ENCODE data around the gene PCDHGA5. TPM values are rescaled to one million over a fixed set of nuclear protein-coding genes. Genes with fewer than 3 reads are reported as not detected.
"Not testable (repeated sequence)": the region's sequence is repeated elsewhere in the genome, so short reads cannot be mapped to it uniquely, and the experiment has no call there.

The PCDHGA5 gene
- 0.15 TPM for polyA plus RNA-seq (2013, experiment 1 of 2)
- 0.17 TPM for polyA plus RNA-seq (2013, experiment 2 of 2)

- no peaks in the 10 kb centered on the region for H3K79me1 ChIP-seq (ENCODE audit: low read length)
- no peaks in the 10 kb centered on the region for H3K36me3 ChIP-seq (ENCODE audit: control insufficient read depth, insufficient read depth, low read length)
- no peak for DNase-seq
- H3K27ac ChIP-seq (ENCODE audit: low read depth, low read length) = no peak within 1 kb of the TSS
- H3K23ac ChIP-seq (ENCODE audit: low read length) = no peak within 1 kb of the TSS
- no peak within 1 kb of the TSS for H3K4ac ChIP-seq (ENCODE audit: low read depth, low read length)
- H3K56ac ChIP-seq (ENCODE audit: low read length) = no peak within 1 kb of the TSS
- no peaks in the 10 kb centered on the region for H3K79me2 ChIP-seq (ENCODE audit: control insufficient read depth, insufficient read depth, low read length)
- H2BK120ac ChIP-seq (ENCODE audit: low read depth, low read length) = no peak within 1 kb of the TSS
- H3K4me3 ChIP-seq (ENCODE audit: low read length) = no peak within 1 kb of the TSS
- no CpG with 5 or more reads among the region's 34 CpGs for WGBS (ENCODE audit: extremely low coverage, insufficient coverage, low lambda C conversion rate)
- no peak within 1 kb of the TSS for H4K5ac ChIP-seq (ENCODE audit: low read length)
- H3K27me3 ChIP-seq (ENCODE audit: insufficient read depth, low read length, poor library complexity) = no peaks in the 10 kb centered on the region
- H2AK5ac ChIP-seq (ENCODE audit: low read length) = no peak within 1 kb of the TSS
- H3K9ac ChIP-seq (ENCODE audit: low read length) = no peak within 1 kb of the TSS
- H4K8ac ChIP-seq (ENCODE audit: low read depth, low read length) = no peak within 1 kb of the TSS
- no peak within 1 kb of the TSS for H2BK5ac ChIP-seq (ENCODE audit: low read length)
- no peaks in the 10 kb centered on the region for H3K4me1 ChIP-seq (ENCODE audit: control insufficient read depth, low read depth, low read length)
- no peak within 1 kb of the TSS for H3K4me2 ChIP-seq (ENCODE audit: low read length)
- no peak within 1 kb of the TSS for H2BK15ac ChIP-seq (replicated peaks; ENCODE audit: low read depth)
- H3K18ac ChIP-seq (ENCODE audit: low read length) = no peak within 1 kb of the TSS
Observed at GRCh38 chr5:141363952-141364660, at the start of gene PCDHGA5. TSS of gene PCDHGA5 (plus strand) at chr5:141364162. CDS start at chr5:141364331, 169 bp downstream.

- H2BK120ac ChIP-seq (ENCODE audit: low read depth, low read length); H2BK15ac ChIP-seq (replicated peaks; ENCODE audit: low read depth); H3K27me3 ChIP-seq (ENCODE audit: insufficient read depth, low read length, poor library complexity); H2AK5ac ChIP-seq (ENCODE audit: low read length); H3K4me1 ChIP-seq (ENCODE audit: control insufficient read depth, low read depth, low read length); H4K8ac ChIP-seq (ENCODE audit: low read depth, low read length); H3K27ac ChIP-seq (ENCODE audit: low read depth, low read length); H2BK5ac ChIP-seq (ENCODE audit: low read length); H3K9ac ChIP-seq (ENCODE audit: low read length); H3K36me3 ChIP-seq (ENCODE audit: control insufficient read depth, insufficient read depth, low read length); H3K79me1 ChIP-seq (ENCODE audit: low read length); H3K56ac ChIP-seq (ENCODE audit: low read length); H3K4me2 ChIP-seq (ENCODE audit: low read length); H3K4ac ChIP-seq (ENCODE audit: low read depth, low read length); H3K4me3 ChIP-seq (ENCODE audit: low read length); H3K23ac ChIP-seq (ENCODE audit: low read length); H4K5ac ChIP-seq (ENCODE audit: low read length); H3K18ac ChIP-seq (ENCODE audit: low read length); DNase-seq: not testable (repeated sequence)
- H3K79me2 ChIP-seq (ENCODE audit: control insufficient read depth, insufficient read depth, low read length) = peaks cover 19% of the 10 kb centered on the region
- WGBS (ENCODE audit: extremely low coverage, insufficient coverage, low lambda C conversion rate) = no CpG with 5 or more reads among the region's 4 CpGs
Observed at GRCh38 chr5:141316963-141317362, 47.0 kb upstream of the PCDHGA5 start.

- Histone ChIP-seq H2BK15ac (replicated peaks; ENCODE audit: low read depth) (no peak overlapping the region), H3K56ac (ENCODE audit: low read length) (no peak overlapping the region), H3K27ac (ENCODE audit: low read depth, low read length) (no peak overlapping the region), H2AK5ac (ENCODE audit: low read length) (no peak overlapping the region), H3K23ac (ENCODE audit: low read length) (no peak overlapping the region), H3K79me2 (ENCODE audit: control insufficient read depth, insufficient read depth, low read length) (peaks cover 19% of the 10 kb centered on the region), H3K27me3 (ENCODE audit: insufficient read depth, low read length, poor library complexity) (no peaks in the 10 kb centered on the region), H3K4me1 (ENCODE audit: control insufficient read depth, low read depth, low read length) (no peaks in the 10 kb centered on the region), H4K5ac (ENCODE audit: low read length) (no peak overlapping the region), H3K4me2 (ENCODE audit: low read length) (peak overlapping the region; percentile 86), H3K79me1 (ENCODE audit: low read length) (peaks cover 10% of the 10 kb centered on the region), H4K8ac (ENCODE audit: low read depth, low read length) (no peak overlapping the region), H3K36me3 (ENCODE audit: control insufficient read depth, insufficient read depth, low read length) (peaks cover 4% of the 10 kb centered on the region), H3K18ac (ENCODE audit: low read length) (no peak overlapping the region), H3K9ac (ENCODE audit: low read length) (no peak overlapping the region), H3K4me3 (ENCODE audit: low read length) (peak overlapping the region; percentile 80), H2BK5ac (ENCODE audit: low read length) (no peak overlapping the region), H3K4ac (ENCODE audit: low read depth, low read length) (no peak overlapping the region), H2BK120ac (ENCODE audit: low read depth, low read length) (no peak overlapping the region)
- no CpG with 5 or more reads among the region's 6 CpGs for WGBS (ENCODE audit: extremely low coverage, insufficient coverage, low lambda C conversion rate)
- DNase-seq = peak; percentile 54
Observed at GRCh38 chr5:141319202-141319601, 44.8 kb upstream of the PCDHGA5 start.

- no peak overlapping the region for H4K8ac ChIP-seq (ENCODE audit: low read depth, low read length)
- no peak overlapping the region for H3K4ac ChIP-seq (ENCODE audit: low read depth, low read length)
- H3K36me3 ChIP-seq (ENCODE audit: control insufficient read depth, insufficient read depth, low read length) = peaks cover 4% of the 10 kb centered on the region
- peak; percentile 3 for DNase-seq
- H2BK5ac ChIP-seq (ENCODE audit: low read length) = no peak overlapping the region
- no peak overlapping the region for H3K27ac ChIP-seq (ENCODE audit: low read depth, low read length)
- H4K5ac ChIP-seq (ENCODE audit: low read length) = no peak overlapping the region
- H3K27me3 ChIP-seq (ENCODE audit: insufficient read depth, low read length, poor library complexity) = no peaks in the 10 kb centered on the region
- peak overlapping the region; percentile 31 for H3K56ac ChIP-seq (ENCODE audit: low read length)
- H3K18ac ChIP-seq (ENCODE audit: low read length) = no peak overlapping the region
- no CpG with 5 or more reads among the region's 5 CpGs for WGBS (ENCODE audit: extremely low coverage, insufficient coverage, low lambda C conversion rate)
- no peak overlapping the region for H2BK15ac ChIP-seq (replicated peaks; ENCODE audit: low read depth)
- H2BK120ac ChIP-seq (ENCODE audit: low read depth, low read length) = no peak overlapping the region
- no peaks in the 10 kb centered on the region for H3K4me1 ChIP-seq (ENCODE audit: control insufficient read depth, low read depth, low read length)
- H2AK5ac ChIP-seq (ENCODE audit: low read length) = no peak overlapping the region
- H3K4me2 ChIP-seq (ENCODE audit: low read length) = peak overlapping the region; percentile 86
- peaks cover 19% of the 10 kb centered on the region for H3K79me2 ChIP-seq (ENCODE audit: control insufficient read depth, insufficient read depth, low read length)
- H3K9ac ChIP-seq (ENCODE audit: low read length) = peak overlapping the region; percentile 68
- H3K4me3 ChIP-seq (ENCODE audit: low read length) = peak overlapping the region; percentile 80
- no peak overlapping the region for H3K23ac ChIP-seq (ENCODE audit: low read length)
- peaks cover 10% of the 10 kb centered on the region for H3K79me1 ChIP-seq (ENCODE audit: low read length)
Observed at GRCh38 chr5:141319699-141320098, 44.3 kb upstream of the PCDHGA5 start.

- Histone ChIP-seq H4K5ac (ENCODE audit: low read length) (peak within 1 kb of the TSS; percentile 84), H3K4me1 (ENCODE audit: control insufficient read depth, low read depth, low read length) (no peaks in the 10 kb centered on the region), H2BK5ac (ENCODE audit: low read length) (peak within 1 kb of the TSS; percentile 59), H3K27ac (ENCODE audit: low read depth, low read length) (peak within 1 kb of the TSS; percentile 77), H2BK15ac (replicated peaks; ENCODE audit: low read depth) (no peak within 1 kb of the TSS), H3K79me1 (ENCODE audit: low read length) (peaks cover 10% of the 10 kb centered on the region), H3K4ac (ENCODE audit: low read depth, low read length) (peak within 1 kb of the TSS; percentile 73), H3K4me3 (ENCODE audit: low read length) (peak within 1 kb of the TSS; percentile 94), H3K18ac (ENCODE audit: low read length) (peak within 1 kb of the TSS; percentile 85), H2BK120ac (ENCODE audit: low read depth, low read length) (no peak within 1 kb of the TSS), H3K36me3 (ENCODE audit: control insufficient read depth, insufficient read depth, low read length) (peaks cover 4% of the 10 kb centered on the region), H3K23ac (ENCODE audit: low read length) (no peak within 1 kb of the TSS), H3K27me3 (ENCODE audit: insufficient read depth, low read length, poor library complexity) (no peaks in the 10 kb centered on the region), H3K4me2 (ENCODE audit: low read length) (peak within 1 kb of the TSS; percentile 86), H2AK5ac (ENCODE audit: low read length) (no peak within 1 kb of the TSS), H3K79me2 (ENCODE audit: control insufficient read depth, insufficient read depth, low read length) (peaks cover 19% of the 10 kb centered on the region), H3K9ac (ENCODE audit: low read length) (peak within 1 kb of the TSS; percentile 98), H3K56ac (ENCODE audit: low read length) (peak within 1 kb of the TSS; percentile 96), H4K8ac (ENCODE audit: low read depth, low read length) (peak within 1 kb of the TSS; percentile 79)
- peak; percentile 97 for DNase-seq
- WGBS (ENCODE audit: extremely low coverage, insufficient coverage, low lambda C conversion rate) = no CpG with 5 or more reads among the region's 67 CpGs
Observed at GRCh38 chr5:141320225-141321169, 43.5 kb upstream of the PCDHGA5 start, which contains the start of gene TAF7. TSS of gene TAF7 (minus strand) at chr5:141320784. CDS start at chr5:141320044, 740 bp downstream.
